Measurements from ENCODE around the gene SCYGR5.
"Not testable (repeated sequence)": the region's sequence is repeated elsewhere in the genome, so short reads cannot be mapped to it uniquely, and the experiment has no call there.

SCYGR5 gene

DNA sequence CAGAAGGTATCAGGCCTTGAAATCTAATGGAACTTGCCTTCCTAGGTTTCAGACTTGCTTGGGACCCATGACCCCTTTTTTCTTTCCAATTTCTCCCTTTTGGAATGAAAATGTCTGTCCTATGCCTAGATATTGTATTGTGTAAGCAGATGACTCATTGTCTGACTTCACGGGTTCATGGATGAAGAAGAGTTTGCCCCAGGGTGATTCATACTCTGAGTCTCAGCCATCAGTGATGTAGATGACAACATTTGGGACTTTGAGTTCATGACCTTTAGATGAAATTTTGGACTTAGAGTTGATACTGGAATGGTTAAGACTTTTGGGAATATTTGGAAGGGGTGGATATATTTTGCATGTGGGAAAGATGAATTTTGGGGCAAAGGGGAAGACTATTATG lies 11.2 kb upstream of the SCYGR5 start:
- H3K27me3 Mint-ChIP-seq (ENCODE audit: low read depth), result peaks cover 5% of the 10 kb centered on the region
- no peaks in the 10 kb centered on the region for H3K4me1 Mint-ChIP-seq (ENCODE audit: low read depth)
- no peak overlapping the region for H3K27ac Mint-ChIP-seq
- H3K4me3 Mint-ChIP-seq, result no peak overlapping the region
- H3K9me3 Mint-ChIP-seq, result no peaks in the 10 kb centered on the region
- no peaks in the 10 kb centered on the region for H3K36me3 Mint-ChIP-seq (ENCODE audit: low read depth)

GRCh38 chr2:227657199-227657845 lies 9.3 kb upstream of the SCYGR5 start:
- no peaks in the 10 kb centered on the region for H3K36me3 Mint-ChIP-seq (ENCODE audit: low read depth)
- no peak overlapping the region for H3K27ac Mint-ChIP-seq
- no peaks in the 10 kb centered on the region for H3K4me1 Mint-ChIP-seq (ENCODE audit: low read depth)
- H3K9me3 Mint-ChIP-seq, result no peaks in the 10 kb centered on the region
- H3K4me3 Mint-ChIP-seq, result no peak overlapping the region
- peaks cover 5% of the 10 kb centered on the region for H3K27me3 Mint-ChIP-seq (ENCODE audit: low read depth)

DNA sequence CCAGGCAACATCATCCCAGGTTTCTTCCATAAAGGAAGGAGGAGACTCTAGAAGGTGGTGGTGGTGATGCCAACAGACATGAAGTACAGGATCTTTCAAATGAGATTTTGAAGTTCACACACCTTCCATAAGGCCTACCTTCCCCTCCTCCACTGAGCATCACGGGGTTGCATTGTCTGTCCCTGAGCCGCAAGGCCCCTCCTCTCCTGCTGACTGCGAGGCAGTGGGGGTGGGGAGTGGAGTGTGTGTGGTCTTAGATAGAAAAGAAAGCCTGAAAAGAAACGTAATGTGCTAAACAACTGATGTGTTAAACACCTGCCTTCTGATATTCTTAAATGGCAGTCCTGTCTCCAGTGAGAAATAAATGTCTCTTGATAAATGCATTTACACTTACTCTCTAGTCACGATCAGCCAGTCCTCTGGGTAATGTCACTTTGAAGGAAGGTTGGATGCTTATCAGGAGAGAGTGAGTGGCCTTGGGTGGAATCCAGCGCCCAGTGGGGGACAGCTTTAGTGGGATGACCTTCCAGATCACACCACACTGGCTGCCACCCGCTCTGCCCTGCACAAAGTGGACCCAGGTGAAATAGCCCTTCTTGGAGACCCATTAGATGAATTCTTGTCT lies 5.5 kb upstream of the SCYGR5 start:
- Mint-ChIP-seq H3K4me3 (no peak overlapping the region), H3K4me1 (ENCODE audit: low read depth) (no peaks in the 10 kb centered on the region), H3K36me3 (ENCODE audit: low read depth) (no peaks in the 10 kb centered on the region), H3K27ac (no peak overlapping the region), H3K27me3 (ENCODE audit: low read depth) (no peaks in the 10 kb centered on the region), H3K9me3 (no peaks in the 10 kb centered on the region)

- Mint-ChIP-seq H3K27ac (no peak overlapping the region), H3K9me3 (no peaks in the 10 kb centered on the region), H3K4me1 (ENCODE audit: low read depth) (no peaks in the 10 kb centered on the region), H3K4me3 (no peak overlapping the region), H3K36me3 (ENCODE audit: low read depth) (no peaks in the 10 kb centered on the region), H3K27me3 (ENCODE audit: low read depth) (no peaks in the 10 kb centered on the region)
Measured at GRCh38 chr2:227661827-227662226, 4.8 kb upstream of the SCYGR5 start.

- no peaks in the 10 kb centered on the region for H3K9me3 Mint-ChIP-seq
- H3K4me1 Mint-ChIP-seq (ENCODE audit: low read depth), result no peaks in the 10 kb centered on the region
- no peaks in the 10 kb centered on the region for H3K27me3 Mint-ChIP-seq (ENCODE audit: low read depth)
- no peak overlapping the region for H3K4me3 Mint-ChIP-seq
- H3K36me3 Mint-ChIP-seq (ENCODE audit: low read depth), result no peaks in the 10 kb centered on the region
- H3K27ac Mint-ChIP-seq, result no peak overlapping the region
Measured at GRCh38 chr2:227665189-227665940, 1.2 kb upstream of the SCYGR5 start.

- H3K36me3 Mint-ChIP-seq (ENCODE audit: low read depth), result no peaks in the 10 kb centered on the region
Measured at GRCh38 chr2:227671170-227671905, 4.7 kb downstream of the SCYGR5 start.

GRCh38 chr2:227673620-227674019 lies 7.0 kb downstream of the SCYGR5 start:
- not testable (repeated sequence) for H3K4me3 Mint-ChIP-seq; H3K36me3 Mint-ChIP-seq (ENCODE audit: low read depth); H3K27ac Mint-ChIP-seq

More at GRCh38 chr2:227671170-227671905, 4.7 kb downstream of the SCYGR5 start:
- Mint-ChIP-seq H3K9me3 (no peaks in the 10 kb centered on the region), H3K27me3 (ENCODE audit: low read depth) (no peaks in the 10 kb centered on the region), H3K4me3 (no peak overlapping the region), H3K27ac (no peak overlapping the region), H3K4me1 (ENCODE audit: low read depth) (no peaks in the 10 kb centered on the region)

GRCh38 chr2:227674485-227674884 lies 7.9 kb downstream of the SCYGR5 start:
- Mint-ChIP-seq H3K27ac (no peak overlapping the region), H3K9me3 (no peaks in the 10 kb centered on the region), H3K27me3 (ENCODE audit: low read depth) (no peaks in the 10 kb centered on the region), H3K36me3 (ENCODE audit: low read depth) (no peaks in the 10 kb centered on the region), H3K4me1 (ENCODE audit: low read depth) (no peaks in the 10 kb centered on the region), H3K4me3 (no peak overlapping the region)

More at GRCh38 chr2:227673620-227674019, 7.0 kb downstream of the SCYGR5 start:
- not testable (repeated sequence) for H3K9me3 Mint-ChIP-seq; H3K27me3 Mint-ChIP-seq (ENCODE audit: low read depth); H3K4me1 Mint-ChIP-seq (ENCODE audit: low read depth)

- no peak overlapping the region for H3K4me3 Mint-ChIP-seq
- H3K27ac Mint-ChIP-seq, result no peak overlapping the region
- no peaks in the 10 kb centered on the region for H3K4me1 Mint-ChIP-seq (ENCODE audit: low read depth)
- H3K27me3 Mint-ChIP-seq (ENCODE audit: low read depth), result no peaks in the 10 kb centered on the region
- H3K9me3 Mint-ChIP-seq, result no peaks in the 10 kb centered on the region
- H3K36me3 Mint-ChIP-seq (ENCODE audit: low read depth), result no peaks in the 10 kb centered on the region
Measured at GRCh38 chr2:227677928-227678327, 11.3 kb downstream of the SCYGR5 start.

DNA sequence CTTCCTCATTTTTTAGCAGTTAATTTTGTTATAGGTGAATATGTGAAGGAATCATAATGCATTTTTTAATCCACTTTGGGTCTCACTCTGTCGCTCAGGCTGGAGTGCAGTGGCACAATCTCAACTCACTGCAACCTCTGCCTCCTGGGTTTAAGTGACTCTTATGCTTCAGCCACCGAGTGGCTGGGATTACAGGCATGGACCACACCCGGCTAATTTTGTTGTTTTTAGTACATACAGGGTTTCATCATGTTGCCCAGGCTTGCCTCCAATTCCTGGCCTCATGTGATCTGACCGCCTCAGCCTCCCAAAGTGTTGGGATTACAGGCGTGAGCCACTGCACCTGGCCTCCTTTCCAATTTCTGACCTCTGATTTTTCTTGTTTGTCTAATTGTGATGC lies 17.7 kb downstream of the SCYGR5 start:
- Mint-ChIP-seq H3K4me1 (ENCODE audit: low read depth) (no peaks in the 10 kb centered on the region), H3K4me3 (no peak overlapping the region), H3K27me3 (ENCODE audit: low read depth) (no peaks in the 10 kb centered on the region), H3K36me3 (ENCODE audit: low read depth) (no peaks in the 10 kb centered on the region), H3K27ac (no peak overlapping the region), H3K9me3 (no peaks in the 10 kb centered on the region)

- Mint-ChIP-seq H3K4me1 (ENCODE audit: low read depth) (no peaks in the 10 kb centered on the region), H3K36me3 (ENCODE audit: low read depth) (no peaks in the 10 kb centered on the region)
Measured at GRCh38 chr2:227687189-227687588, 20.6 kb downstream of the SCYGR5 start.

DNA sequence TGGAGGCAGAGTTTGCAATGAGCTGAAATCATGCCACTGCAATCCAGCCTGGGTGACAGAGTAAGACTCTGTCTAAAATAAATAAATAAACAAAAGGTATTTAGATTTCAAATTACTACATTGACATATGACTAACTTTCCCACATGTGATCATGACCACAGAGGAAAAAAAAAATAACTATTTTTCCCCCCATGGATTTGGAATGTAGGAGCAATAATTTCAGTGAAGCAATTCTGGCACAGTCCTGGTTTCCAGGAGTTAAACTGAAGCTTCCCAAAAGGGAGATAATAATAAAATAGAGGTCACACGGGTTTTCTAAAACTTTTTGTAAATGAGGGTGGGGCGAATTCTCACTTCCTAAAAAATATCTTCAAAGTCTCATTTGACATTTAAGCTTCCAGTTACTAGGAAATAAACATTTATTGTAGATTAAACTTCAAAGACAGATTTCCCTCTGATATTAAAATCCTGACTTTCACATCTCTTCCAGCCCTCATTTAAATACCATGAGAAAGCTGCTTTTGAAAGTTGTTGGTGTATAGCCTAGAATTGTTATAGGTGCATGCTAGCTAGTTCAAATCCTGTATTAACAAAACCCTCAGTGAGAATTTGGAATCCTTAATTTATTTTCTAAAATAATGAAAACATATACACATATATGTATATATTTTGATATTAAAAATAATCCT lies 30.5 kb downstream of the SCYGR5 start:
- no peak overlapping the region for H3K27ac Mint-ChIP-seq
- no peaks in the 10 kb centered on the region for H3K4me1 Mint-ChIP-seq (ENCODE audit: low read depth)
- peaks cover 5% of the 10 kb centered on the region for H3K27me3 Mint-ChIP-seq (ENCODE audit: low read depth)
- no peaks in the 10 kb centered on the region for H3K9me3 Mint-ChIP-seq
- no peaks in the 10 kb centered on the region for H3K36me3 Mint-ChIP-seq (ENCODE audit: low read depth)
- no peak overlapping the region for H3K4me3 Mint-ChIP-seq

More at GRCh38 chr2:227687189-227687588, 20.6 kb downstream of the SCYGR5 start:
- Mint-ChIP-seq H3K27ac (no peak overlapping the region), H3K4me3 (no peak overlapping the region), H3K27me3 (ENCODE audit: low read depth) (peaks cover 9% of the 10 kb centered on the region), H3K9me3 (no peaks in the 10 kb centered on the region)

GRCh38 chr2:227701556-227701955 lies 35.0 kb downstream of the SCYGR5 start:
- H3K27me3 Mint-ChIP-seq (ENCODE audit: low read depth), result peaks cover 8% of the 10 kb centered on the region
- no peaks in the 10 kb centered on the region for H3K9me3 Mint-ChIP-seq
- H3K27ac Mint-ChIP-seq, result no peak overlapping the region
- H3K4me3 Mint-ChIP-seq, result no peak overlapping the region
- H3K4me1 Mint-ChIP-seq (ENCODE audit: low read depth), result no peaks in the 10 kb centered on the region
- no peaks in the 10 kb centered on the region for H3K36me3 Mint-ChIP-seq (ENCODE audit: low read depth)

- H3K9me3 Mint-ChIP-seq, result no peaks in the 10 kb centered on the region
- peaks cover 8% of the 10 kb centered on the region for H3K27me3 Mint-ChIP-seq (ENCODE audit: low read depth)
- H3K36me3 Mint-ChIP-seq (ENCODE audit: low read depth), result no peaks in the 10 kb centered on the region
- H3K4me1 Mint-ChIP-seq (ENCODE audit: low read depth), result no peaks in the 10 kb centered on the region
- no peak overlapping the region for H3K4me3 Mint-ChIP-seq
- no peak overlapping the region for H3K27ac Mint-ChIP-seq
Measured at GRCh38 chr2:227703280-227703732, 36.7 kb downstream of the SCYGR5 start.

Data from T-helper 1 cell treated with Interleukin-12 subunit alpha and Interleukin-12 subunit beta and Interleukin-4 antibody, amounts not matched to agents 30 μg/mL and 1 μg/mL, for 36 hours (primary cell).